Thyroid gland (tissue), 4 donors: ENCODE results near the gene GPR132. TPM values are rescaled to one million over a fixed set of nuclear protein-coding genes. Genes with fewer than 3 reads are reported as not detected.

Experiments used
- DNase-seq, 2 donors: peaks; one replicate each; pipeline ENCODE4 v3.0.0-alpha.2; 2019
- H3K27ac ChIP-seq, 3 donors: fragments of 200-600 bp; sonication (generic); 1 replicate in 2 of 3; 2 replicates in 1 of 3; pipeline ENCODE4 v1.5.1; 2016 to 2019; ENCODE audit warnings: mild to moderate bottlenecking in 1 of 3, moderate library complexity in 1 of 3
- H3K27me3 ChIP-seq: fragments of 200-600 bp; sonication (generic); one replicate; pipeline ENCODE4 v1.5.1; 2019
- H3K36me3 ChIP-seq, 2 donors: fragments of 200-600 bp; sonication (generic); one replicate each; pipeline ENCODE4 v1.5.1; 2016 to 2019
- H3K4me1 ChIP-seq, 2 donors: fragments of 200-600 bp; sonication (generic); one replicate each; pipeline ENCODE4 v1.5.1; 2017 to 2019
- H3K4me3 ChIP-seq, 3 donors: fragments of 200-600 bp; sonication (generic); replicated peaks in 1 of 3; 1 replicate in 2 of 3; 2 replicates in 1 of 3; pipeline ENCODE4 v1.5.1; 2016; ENCODE audit warnings: mild to moderate bottlenecking in 1 of 3
- H3K9me3 ChIP-seq: fragments of 200-600 bp; sonication (generic); one replicate; pipeline ENCODE4 v1.5.1; 2017
- POLR2A ChIP-seq, 2 donors: fragments of 450-650 bp; IDR thresholded peaks; one replicate each; pipeline ENCODE4 v1.6.1; 2017; ENCODE audit warnings: antibody characterized with exemption in 2 of 2, mild to moderate bottlenecking in 2 of 2, moderate library complexity in 1 of 2
- WGBS, 2 donors: methylation state at CpG; one replicate each; pipeline ENCODE4 v1.1.5; 2017; 5-methylcytosine and 5-hydroxymethylcytosine counted together
- intact Hi-C: fragments of 100-400 bp; cut with DNase I; formaldehyde crosslinking; loops from one replicate; pipeline ENCODE4 v1.15.1; 2023
- total RNA-seq, 4 donors: library from RNA; depleted of rRNA; stranded (reverse); fragments of >200 nt; gene quantifications; one replicate each; pipeline ENCODE4 v1.2.3, GENCODE V29; 2016
- TF ChIP-seq, protein P1 (sequence below), 6 experiments: fragments of 200-600 bp in 3 of 6; fragments of 450-650 bp in 3 of 6; sonication (generic) in 3 of 6; IDR thresholded peaks; one replicate each; pipeline ENCODE4 v1.5.1; 2016 to 2019; ENCODE audit warnings: antibody characterized with exemption in 6 of 6, mild to moderate bottlenecking in 2 of 6, inconsistent platforms in 1 of 6, moderate library complexity in 1 of 6

GPR132 gene
- total RNA-seq, 4 donors from 2014 or later: 1.0 to 4.6 (median 2.1) TPM

DNA sequence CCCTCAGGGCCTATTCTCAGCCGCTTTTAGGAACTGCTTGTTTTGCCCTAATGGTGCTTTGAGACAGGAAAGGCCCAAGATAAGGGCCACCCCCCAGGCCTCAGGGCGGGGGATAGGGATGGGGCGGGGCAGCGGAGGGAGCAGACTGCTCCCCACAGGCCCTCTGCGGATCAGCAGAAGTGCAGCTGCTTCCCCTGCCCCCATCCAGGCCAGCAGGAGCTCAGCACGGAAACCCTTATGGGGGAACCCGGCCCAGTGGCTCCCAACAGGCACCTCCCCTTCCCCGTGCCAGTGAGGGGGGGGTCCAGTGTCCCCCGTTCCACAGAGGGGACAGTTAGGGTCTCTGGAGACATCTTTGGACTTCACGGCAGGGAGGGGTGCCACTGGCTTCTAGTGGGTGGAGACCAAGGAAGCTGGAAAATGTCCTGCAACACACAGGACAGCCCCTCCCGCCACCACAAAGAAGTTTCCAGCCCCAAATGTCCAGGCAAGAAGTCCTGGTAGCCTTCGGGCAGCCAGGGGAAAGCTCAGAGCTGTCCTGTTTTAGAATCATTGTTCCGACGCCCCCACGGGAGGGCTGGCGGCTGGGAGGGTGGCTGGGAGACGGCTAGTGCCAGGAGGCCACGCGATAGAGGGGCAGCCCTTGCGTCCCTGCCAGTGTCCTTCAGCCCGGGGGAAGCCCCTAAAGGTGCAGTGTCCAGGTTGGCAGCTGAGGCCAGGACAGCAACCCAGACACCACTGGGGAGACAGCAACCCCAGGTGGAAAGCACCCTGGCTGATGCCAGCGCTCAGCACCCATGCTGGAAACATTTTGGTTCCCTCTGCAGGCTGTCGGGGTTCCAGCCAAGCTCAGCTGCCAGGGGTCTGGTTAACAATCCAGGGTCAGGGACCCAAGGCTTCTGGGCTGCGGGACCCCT lies 10.4 kb upstream of the GPR132 start:
- Histone ChIP-seq H3K27me3 (no peaks in the 10 kb centered on the region), H3K4me3 (no peak overlapping the region), H3K36me3 (no peaks in the 10 kb centered on the region), H3K4me1 (peaks cover 13 to 55% of the 10 kb centered on the region in 2 donors), H3K27ac (peak overlapping the region in 2 of 3 donors; percentile 52 to 77), H3K9me3 (no peaks in the 10 kb centered on the region)
- intact Hi-C loops: loop anchor here (10.0 kb wide), 1 partner anchor 399 kb away; the partner anchor contains the start of gene CRIP2
- peak; percentile 75 to 81 for DNase-seq
- 29 to 57% methylated on average over 13 of the region's 24 CpGs for WGBS, 2 donors
- TF ChIP-seq, protein P1, sequence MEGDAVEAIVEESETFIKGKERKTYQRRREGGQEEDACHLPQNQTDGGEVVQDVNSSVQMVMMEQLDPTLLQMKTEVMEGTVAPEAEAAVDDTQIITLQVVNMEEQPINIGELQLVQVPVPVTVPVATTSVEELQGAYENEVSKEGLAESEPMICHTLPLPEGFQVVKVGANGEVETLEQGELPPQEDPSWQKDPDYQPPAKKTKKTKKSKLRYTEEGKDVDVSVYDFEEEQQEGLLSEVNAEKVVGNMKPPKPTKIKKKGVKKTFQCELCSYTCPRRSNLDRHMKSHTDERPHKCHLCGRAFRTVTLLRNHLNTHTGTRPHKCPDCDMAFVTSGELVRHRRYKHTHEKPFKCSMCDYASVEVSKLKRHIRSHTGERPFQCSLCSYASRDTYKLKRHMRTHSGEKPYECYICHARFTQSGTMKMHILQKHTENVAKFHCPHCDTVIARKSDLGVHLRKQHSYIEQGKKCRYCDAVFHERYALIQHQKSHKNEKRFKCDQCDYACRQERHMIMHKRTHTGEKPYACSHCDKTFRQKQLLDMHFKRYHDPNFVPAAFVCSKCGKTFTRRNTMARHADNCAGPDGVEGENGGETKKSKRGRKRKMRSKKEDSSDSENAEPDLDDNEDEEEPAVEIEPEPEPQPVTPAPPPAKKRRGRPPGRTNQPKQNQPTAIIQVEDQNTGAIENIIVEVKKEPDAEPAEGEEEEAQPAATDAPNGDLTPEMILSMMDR (IDR thresholded peaks at IDR 0.05): no peak
- TF ChIP-seq POLR2A (IDR thresholded peaks at IDR 0.05): no peak

DNA sequence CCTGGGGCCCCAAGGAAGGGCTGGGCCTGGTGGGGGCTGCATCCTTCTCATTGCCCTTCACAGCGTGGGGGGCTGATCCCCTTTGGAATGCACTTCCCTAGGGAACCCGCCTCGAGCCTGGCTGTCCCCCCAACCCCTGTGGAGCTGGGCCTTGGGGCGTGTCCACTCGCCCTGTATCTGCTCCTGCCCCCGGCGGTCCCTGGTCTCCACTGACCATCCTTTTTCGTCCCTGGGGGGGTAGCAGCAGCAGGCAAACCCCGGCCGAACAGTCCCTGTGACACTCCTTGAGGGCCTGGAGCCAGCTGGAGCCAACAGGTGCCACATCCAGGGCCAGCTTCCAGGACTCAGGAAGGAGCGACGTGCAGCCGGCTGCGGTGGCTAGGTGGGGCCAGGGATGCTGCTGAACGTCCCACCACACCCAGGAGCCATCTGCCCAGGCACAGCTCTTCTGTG lies 9.4 kb upstream of the GPR132 start:
- peak; percentile 65 to 69 for DNase-seq
- 49 to 77% methylated on average over 6 to 15 of the region's 15 CpGs for WGBS, 2 donors
- Histone ChIP-seq H3K4me3 (no peak overlapping the region), H3K27me3 (no peaks in the 10 kb centered on the region), H3K36me3 (no peaks in the 10 kb centered on the region), H3K27ac (peak overlapping the region in 2 of 3 donors; percentile 7 to 36), H3K9me3 (no peaks in the 10 kb centered on the region), H3K4me1 (peaks cover 18 to 65% of the 10 kb centered on the region in 2 donors)
- intact Hi-C loops: loop anchor here (10.0 kb wide), 1 partner anchor 400 kb away; the partner anchor contains the start of gene CRIP2
- TF ChIP-seq POLR2A (IDR thresholded peaks at IDR 0.05): no peak
- TF ChIP-seq, protein P1 (IDR thresholded peaks at IDR 0.05): no peak

DNA sequence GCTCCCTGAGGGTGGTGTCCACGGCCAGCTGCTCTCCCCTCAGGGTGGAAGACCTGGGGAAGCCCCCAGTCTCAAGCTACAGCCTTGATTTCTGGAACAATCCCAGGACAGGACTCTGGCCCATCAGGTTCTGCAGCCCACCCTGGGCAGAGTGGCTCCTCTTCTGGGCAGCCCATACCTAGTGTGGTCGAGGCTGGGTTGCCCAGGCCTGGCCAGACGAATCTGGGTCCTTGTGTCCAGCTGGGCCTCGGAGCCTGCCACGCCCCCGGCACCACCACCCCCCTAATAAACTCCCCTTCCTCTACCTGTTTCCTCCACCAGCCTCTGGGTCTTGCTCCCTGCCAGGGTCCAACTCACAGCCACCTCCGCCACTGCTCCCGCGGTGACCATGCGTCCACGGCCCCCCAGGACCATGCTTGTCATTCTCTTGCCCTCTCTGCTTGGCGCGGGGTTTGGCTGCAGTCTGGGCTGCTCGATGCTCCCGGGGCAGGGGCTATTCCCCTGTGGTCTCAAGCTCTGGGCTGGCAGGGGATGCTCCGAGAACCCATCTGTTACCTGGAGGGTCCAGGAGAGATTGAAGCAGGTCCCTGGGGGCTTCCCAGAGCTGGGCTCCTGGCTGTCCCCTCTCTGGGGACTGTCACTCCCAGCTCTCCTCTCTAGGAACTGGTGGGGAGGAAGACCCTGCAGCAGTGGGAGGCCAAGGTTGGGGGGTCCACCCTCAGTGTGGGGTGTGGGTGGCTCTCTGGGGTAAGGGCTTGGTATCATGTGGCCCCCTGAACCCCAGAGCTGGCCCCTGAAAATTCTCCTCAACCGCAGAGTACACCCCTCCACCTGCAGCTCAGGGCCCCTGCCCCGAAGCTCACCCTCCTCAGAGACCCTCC lies 8.7 kb upstream of the GPR132 start:
- Histone ChIP-seq H3K27me3 (no peaks in the 10 kb centered on the region), H3K4me3 (no peak overlapping the region), H3K27ac (peak overlapping the region; percentile 33 to 82 (median 74)), H3K9me3 (no peaks in the 10 kb centered on the region), H3K36me3 (no peaks in the 10 kb centered on the region), H3K4me1 (peaks cover 18 to 66% of the 10 kb centered on the region in 2 donors)
- TF ChIP-seq, protein P1 (IDR thresholded peaks at IDR 0.05): no peak
- no peak for TF ChIP-seq POLR2A (IDR thresholded peaks at IDR 0.05)
- WGBS, 2 donors: 86 to 95% methylated on average over 17 of the region's 18 CpGs
- no peak for DNase-seq
- intact Hi-C loops: loop anchor here (10.0 kb wide), 1 partner anchor 401 kb away; the partner anchor contains the start of gene CRIP2

DNA sequence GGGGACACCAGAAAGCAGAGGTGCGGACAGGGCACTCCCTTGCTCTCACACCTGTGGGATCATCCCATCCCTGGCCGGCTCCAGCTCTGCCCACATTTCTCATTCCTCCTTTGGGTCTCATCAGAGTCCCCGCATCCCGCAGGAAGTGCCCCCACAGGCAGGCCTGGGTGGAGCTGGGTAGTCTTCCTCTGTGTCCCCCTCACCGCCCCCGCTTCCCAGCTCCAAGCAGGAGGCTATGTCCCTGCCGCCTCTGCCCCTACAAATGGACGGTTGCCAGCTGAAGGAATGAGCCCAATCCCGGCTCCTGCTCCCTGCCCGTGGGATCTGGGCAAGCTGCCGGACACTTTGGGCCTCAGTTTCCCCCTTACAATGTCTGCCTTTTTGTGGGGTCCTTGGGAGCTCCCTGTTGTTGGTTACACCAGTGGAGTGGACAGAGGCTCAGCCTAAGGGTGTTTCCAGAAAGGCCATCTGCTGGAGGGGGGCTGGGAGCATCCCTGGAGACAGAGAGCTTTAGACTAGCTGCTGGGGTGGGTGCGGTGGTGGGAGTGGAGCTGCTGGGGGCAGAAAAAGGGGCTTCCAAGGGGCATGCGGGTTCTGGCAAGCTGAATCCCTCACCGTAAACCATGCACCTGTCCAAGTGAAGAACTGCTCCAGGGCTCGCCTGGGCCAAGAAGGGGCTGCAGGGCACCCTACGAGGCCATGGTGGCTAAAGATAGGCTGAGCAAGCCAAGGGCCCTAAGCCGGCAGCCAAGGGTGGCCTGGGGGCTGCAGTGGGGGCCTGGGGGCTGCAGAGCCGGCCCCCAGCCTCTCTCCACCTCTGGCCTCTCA lies 7.9 kb upstream of the GPR132 start:
- TF ChIP-seq, protein P1 (IDR thresholded peaks at IDR 0.05): no peak
- no peak for TF ChIP-seq POLR2A (IDR thresholded peaks at IDR 0.05)
- no peaks in the 10 kb centered on the region for H3K9me3 ChIP-seq
- no peak for DNase-seq
- no peak overlapping the region for H3K4me3 ChIP-seq
- peak overlapping the region; percentile 33 to 82 (median 74) for H3K27ac ChIP-seq
- WGBS, 2 donors: 58 to 70% methylated on average over 12 to 17 of the region's 18 CpGs
- intact Hi-C loops: loop anchor here (10.0 kb wide), 1 partner anchor 402 kb away; the partner anchor contains the start of gene CRIP2
- no peaks in the 10 kb centered on the region for H3K36me3 ChIP-seq
- H3K27me3 ChIP-seq: no peaks in the 10 kb centered on the region
- peaks cover 18 to 66% of the 10 kb centered on the region in 2 donors for H3K4me1 ChIP-seq
